ENCODE results near the gene CLEC2A.
"Not testable (repeated sequence)": the region's sequence is repeated elsewhere in the genome, so short reads cannot be mapped to it uniquely, and the experiment has no call there.

Gene CLEC2A

DNA sequence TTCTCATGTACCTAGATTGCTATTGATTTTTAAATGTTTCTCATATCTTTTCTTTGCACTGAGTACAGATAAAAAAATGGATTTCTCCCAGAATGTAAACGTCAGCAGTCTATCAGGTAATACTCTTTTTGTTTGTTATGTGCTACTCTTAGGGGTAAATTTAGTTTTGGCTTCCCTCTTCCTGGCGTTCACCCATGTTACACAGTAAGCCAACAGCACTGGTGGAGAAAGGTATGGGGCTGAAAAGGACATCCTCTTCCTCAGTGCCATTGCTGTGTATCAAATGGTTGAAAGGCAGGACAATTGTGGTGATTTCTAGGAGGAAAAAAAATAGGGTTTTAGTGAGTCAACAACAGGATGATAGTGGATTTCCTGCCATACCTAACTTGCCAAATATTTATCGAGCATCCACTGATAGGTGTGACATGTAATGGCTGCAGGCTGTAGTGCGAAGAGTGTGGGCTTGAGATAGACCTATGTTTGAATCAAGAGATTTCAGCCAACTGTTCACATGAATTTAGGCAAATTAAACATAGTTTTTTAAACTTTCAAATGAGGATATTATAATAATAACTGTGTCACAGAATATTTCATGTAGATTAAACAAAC, 43.4 kb downstream of the CLEC2A start:
- FAIRE-seq (no peak), DNase-seq (ENCODE audit: insufficient read length, low spot score) (no peak)
- TF ChIP-seq, protein P1, sequence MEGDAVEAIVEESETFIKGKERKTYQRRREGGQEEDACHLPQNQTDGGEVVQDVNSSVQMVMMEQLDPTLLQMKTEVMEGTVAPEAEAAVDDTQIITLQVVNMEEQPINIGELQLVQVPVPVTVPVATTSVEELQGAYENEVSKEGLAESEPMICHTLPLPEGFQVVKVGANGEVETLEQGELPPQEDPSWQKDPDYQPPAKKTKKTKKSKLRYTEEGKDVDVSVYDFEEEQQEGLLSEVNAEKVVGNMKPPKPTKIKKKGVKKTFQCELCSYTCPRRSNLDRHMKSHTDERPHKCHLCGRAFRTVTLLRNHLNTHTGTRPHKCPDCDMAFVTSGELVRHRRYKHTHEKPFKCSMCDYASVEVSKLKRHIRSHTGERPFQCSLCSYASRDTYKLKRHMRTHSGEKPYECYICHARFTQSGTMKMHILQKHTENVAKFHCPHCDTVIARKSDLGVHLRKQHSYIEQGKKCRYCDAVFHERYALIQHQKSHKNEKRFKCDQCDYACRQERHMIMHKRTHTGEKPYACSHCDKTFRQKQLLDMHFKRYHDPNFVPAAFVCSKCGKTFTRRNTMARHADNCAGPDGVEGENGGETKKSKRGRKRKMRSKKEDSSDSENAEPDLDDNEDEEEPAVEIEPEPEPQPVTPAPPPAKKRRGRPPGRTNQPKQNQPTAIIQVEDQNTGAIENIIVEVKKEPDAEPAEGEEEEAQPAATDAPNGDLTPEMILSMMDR (IDR thresholded peaks at IDR 0.05; ENCODE audit: insufficient read depth, missing control alignments) = no peak

DNA sequence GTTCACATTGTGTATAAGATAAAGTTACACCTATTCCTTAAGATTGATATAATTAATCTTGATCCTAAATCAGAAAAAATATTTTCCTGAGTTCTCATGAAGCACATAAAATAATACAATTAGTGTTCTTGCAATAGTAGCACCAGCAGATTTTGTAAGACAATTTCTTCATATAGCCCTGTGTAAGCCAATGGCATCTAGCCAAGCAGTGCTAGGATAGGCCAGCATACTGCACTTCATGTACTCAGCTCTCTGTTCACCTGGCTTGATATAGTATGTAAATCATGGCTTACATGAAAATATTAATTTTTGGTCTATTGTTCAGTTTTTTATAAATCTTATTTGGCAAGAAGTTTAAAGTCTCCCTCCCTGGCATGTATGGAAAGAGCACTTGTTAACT, 49.0 kb downstream of the CLEC2A start:
- no peak for DNase-seq (ENCODE audit: insufficient read length, low spot score)
- no peak for FAIRE-seq
- TF ChIP-seq, protein P1 (IDR thresholded peaks at IDR 0.05; ENCODE audit: insufficient read depth, missing control alignments) = no peak

GRCh38 chr12:9881988-9882387, 50.2 kb downstream of the CLEC2A start:
- DNase-seq (ENCODE audit: insufficient read length, low spot score) = no peak
- TF ChIP-seq, protein P1 (IDR thresholded peaks at IDR 0.05; ENCODE audit: insufficient read depth, missing control alignments) = no peak
- no peak for FAIRE-seq

DNA sequence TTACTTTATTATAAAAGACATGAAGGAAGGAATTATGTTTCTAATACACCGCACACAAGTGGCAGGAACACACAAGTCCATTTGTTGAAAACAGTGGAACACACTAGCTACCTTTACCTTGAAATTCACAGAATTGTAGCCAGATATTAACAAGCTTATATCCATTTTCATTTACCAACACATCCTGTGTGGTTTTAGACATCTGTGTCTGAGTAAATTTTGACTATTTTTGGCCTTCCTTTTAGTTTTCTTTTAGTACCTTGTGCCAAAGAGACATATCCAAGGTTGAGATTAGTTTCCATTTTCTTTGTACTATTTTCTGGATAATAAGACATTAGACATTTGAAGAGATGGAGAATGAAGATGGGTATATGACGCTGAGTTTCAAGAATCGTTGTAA, 50.9 kb downstream of the CLEC2A start, which contains the start of gene KLRF2:
Gene KLRF2 (plus strand): TSS at position 244 of the 400 bp plus-strand sequence. CDS start 107 bp downstream, at position 351.
- TF ChIP-seq, protein P1 (IDR thresholded peaks at IDR 0.05; ENCODE audit: insufficient read depth, missing control alignments) = no peak
- DNase-seq (ENCODE audit: insufficient read length, low spot score) (no peak), FAIRE-seq (no peak)

GRCh38 chr12:9880532-9881078, 51.6 kb downstream of the CLEC2A start:
- FAIRE-seq = no peak
- TF ChIP-seq, protein P1 (IDR thresholded peaks at IDR 0.05; ENCODE audit: insufficient read depth, missing control alignments) = no peak

GRCh38 chr12:9876120-9876519, 56.0 kb downstream of the CLEC2A start:
- not testable (repeated sequence) for DNase-seq (ENCODE audit: insufficient read length, low spot score); FAIRE-seq

More at GRCh38 chr12:9880532-9881078, 51.6 kb downstream of the CLEC2A start:
- no peak for DNase-seq (ENCODE audit: insufficient read length, low spot score)

- FAIRE-seq (no peak), DNase-seq (ENCODE audit: insufficient read length, low spot score) (no peak)
- TF ChIP-seq, protein P1 (IDR thresholded peaks at IDR 0.05; ENCODE audit: insufficient read depth, missing control alignments) = no peak
Measured at GRCh38 chr12:9872742-9873141, 59.4 kb downstream of the CLEC2A start.

Data from D721Med (cell line).